ENCODE results near the gene ZNF30.
"Not testable (repeated sequence)": the region's sequence is repeated elsewhere in the genome, so short reads cannot be mapped to it uniquely, and the experiment has no call there.

ZNF30 gene

DNA sequence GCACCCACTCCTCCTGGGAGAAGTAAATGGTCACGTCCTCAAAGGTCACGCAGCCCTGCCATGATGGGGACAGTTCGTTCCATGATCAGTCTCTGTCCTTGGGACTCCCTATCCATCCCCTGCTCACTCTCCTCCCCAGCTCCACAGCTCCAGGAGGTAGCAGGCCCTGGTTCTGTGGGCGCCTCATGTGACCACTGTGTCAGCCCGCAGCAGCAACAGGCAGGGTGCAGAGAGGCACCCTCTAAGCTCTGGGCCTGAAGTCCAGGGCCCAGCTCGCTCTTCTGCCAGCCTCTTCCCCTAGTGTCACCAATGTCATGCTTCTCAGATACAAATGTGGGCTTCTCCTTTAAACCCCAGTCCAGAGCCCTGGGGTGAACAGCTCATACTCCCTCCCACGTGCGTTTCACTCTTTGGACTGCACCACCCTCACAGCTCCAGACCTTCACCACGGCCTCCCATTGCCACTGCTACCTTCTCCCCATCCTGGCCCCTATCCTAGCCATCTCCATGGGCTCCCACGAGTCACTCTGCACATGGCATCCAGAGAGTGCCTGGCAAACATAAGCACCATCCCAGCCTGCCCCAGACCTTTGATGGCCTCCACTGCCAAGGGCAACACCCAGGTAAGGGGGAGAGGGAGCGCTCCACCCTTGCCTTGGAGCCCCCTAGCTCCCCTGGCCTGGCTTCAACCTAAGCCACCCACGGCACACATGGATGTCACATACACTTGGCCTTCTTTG is 34.4 kb downstream of the ZNF30 start:
- DNase-seq = no peak

DNA sequence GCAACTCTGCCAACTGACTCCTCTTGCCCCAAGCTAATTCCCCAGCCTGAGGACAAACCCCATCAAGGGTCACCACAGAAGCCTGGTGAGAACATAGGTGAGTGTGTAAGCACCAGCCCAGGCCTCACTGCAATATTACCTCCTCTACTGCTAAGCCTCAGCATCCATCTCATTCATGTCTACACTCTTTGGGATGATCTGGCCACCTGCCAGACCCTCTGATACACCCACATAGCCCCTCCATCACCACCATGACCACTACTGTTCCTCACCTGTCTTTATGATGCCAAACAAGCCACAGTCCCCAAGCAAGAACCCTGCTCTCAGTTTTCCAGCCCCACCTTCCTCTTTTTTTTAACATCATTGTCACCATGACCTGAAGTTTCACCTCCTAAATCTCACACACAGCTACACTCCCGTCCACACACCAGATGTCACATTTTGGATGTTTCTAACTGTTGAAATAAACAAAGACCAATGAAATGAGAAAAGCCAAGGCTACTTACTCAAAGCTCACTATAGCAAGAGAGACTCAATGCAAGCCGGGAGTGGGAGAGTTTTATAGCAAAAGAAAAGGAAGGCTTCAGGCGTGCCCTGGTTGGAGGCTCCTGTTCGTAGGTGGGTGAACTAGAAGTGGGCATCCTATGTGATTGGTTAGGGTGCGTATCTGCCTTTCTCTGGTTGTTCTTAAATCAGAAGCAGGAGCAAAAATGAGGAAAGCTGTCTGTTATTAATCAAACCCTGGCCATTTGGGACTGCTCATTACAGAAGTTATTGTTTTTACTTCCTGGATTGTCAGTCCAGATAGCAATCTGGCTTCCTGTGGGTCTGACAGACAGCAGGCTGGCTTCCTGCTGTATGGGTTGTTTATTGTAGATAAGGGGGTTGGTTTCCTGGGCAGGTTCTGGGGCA is 35.3 kb downstream of the ZNF30 start:
- no peak for DNase-seq

DNA sequence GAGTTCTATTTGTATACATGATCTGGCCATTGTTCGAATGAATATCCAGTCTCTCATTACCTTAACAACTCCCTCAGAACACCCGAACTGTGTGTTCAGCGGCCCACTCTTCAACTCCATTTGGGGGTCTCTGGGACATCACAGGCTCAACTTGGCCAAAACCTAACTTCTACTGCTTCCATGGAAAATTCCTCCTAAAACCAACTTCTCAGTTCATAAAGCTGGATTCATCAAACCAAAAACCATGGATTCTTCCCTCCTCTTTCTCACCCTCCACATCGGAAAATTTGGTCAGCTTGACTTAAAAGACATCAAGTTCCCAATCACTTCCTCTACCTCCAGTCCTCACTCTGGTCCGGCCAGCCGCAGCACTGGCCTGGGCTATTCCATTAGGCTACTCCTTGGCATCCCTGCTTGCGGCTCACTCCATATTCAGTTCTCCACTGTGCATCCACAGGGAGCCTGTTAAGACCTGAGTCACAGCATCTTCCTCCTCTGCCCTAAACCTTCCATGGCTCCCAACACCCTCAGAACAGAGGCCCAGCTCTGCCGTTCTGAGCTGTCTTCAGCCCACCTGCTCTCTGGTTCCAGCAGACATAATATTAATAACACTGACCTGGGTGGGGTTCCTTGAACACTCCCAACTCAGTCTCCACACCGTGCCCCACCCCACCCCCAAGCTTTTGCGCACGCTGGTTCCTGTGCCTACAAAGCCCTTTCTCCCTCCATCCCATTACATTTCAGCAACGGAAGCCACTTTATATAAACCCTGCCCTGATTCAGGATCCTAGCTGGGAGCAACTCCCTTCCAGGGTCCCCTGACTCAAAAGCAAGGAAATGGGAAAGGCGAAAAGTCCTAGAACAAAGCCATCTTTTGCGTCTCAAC is 36.2 kb downstream of the ZNF30 start:
- no peak for DNase-seq

DNA sequence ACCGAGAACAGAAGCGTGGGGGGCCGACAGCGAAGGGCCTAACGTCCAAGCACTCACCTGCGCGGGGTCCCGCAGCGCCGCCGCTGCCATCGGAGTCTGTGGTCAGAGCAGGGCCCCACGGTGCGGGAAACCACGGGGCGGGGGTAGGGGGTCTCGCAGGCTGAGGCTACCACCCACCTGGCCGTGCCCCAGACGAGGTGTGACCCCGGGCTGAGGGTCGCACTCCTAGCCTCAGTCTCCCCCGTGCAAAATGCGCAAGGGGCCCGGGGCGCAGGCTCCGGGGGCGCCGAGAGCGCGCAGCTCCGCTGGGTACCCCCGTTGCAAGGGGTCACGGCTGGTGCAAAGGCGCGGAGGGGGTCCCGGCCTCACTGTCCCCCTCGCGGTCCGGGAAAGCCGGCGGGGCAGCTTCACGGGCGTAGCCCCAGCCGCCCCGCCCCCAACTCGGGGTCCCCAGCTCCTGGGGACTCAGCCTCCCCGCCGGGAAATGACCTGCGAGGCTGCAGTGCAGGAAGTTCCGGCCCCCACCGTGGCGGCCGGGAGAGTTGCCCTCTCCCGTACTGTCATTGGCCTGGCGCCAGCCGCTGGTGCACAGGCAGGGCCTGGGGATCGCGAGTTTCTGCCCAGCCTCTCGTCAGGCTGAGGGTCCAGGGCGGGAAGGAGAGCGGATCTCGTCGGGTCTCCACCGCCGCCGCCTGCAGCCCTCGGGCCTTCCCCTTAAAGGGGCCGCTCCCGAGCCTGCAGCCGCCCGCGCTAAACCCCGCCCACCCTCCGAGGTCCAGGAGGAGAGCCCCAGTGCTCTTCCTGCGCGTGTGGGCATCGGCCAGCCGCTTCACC is 37.1 kb downstream of the ZNF30 start, which contains the start of gene ZNF792:
ZNF792 (minus strand) TSS at position 657 of the 834 bp plus-strand sequence; CDS start at position 90, 567 bp downstream.
- peak; percentile 72 for DNase-seq

DNA sequence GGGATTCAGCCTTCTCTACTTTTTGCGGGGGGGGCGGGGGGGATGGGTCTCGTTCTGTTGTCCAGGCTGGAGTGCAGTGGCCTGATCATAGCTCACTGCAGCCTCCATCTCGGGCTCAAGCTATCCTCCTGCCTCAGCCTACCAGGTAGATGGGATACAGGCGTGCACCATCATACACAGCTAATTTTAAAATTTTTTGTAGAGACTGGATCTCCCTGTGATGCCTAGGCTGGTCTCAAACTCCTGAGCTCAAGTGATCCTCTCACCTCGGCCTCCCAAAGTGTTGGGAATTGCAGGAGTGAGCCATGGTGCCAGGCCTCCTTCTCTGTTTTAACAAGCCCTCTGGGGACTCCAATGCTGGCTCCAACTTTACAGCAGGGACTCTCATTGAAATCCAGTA is 37.9 kb downstream of the ZNF30 start:
- no peak for DNase-seq

DNA sequence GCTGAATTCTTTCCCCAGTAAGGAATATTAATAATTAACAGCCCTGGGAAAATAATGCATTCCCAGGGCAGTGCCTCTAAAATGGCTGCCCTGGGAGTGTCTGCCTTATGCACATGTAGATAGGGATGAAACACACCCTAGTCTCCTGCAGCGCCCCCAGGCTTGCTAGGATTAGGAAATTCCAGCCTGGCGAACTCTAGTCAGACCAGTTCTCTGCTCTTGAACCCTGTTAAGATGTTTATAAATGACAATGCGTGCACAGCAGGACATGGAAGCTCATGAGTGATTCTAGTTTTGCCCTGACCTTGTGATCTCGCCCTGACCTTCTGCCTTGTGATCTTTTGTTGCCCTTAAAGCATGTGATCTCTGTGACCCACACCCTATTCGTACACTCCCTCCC is 38.8 kb downstream of the ZNF30 start:
- not testable (repeated sequence) for DNase-seq

DNA sequence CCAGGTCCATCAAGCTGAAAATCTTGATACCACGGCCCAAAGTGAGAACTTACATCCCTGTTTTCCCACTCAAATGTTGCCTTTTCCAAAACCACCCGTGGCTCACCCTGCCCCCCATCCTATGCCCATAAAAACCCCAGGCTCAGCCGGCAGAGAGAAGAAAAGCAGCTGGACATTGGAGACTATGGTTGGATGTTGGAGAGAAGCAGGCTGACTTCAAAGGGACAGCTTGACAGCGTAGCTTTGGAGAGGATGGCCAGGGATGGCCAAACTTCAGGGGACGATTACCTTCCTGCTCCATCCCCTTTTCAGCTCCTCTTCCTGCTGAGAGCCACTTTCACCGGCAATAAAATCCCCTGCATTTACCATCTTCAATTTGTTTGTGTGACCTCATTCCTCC is 40.8 kb downstream of the ZNF30 start:
- DNase-seq = no peak

DNA sequence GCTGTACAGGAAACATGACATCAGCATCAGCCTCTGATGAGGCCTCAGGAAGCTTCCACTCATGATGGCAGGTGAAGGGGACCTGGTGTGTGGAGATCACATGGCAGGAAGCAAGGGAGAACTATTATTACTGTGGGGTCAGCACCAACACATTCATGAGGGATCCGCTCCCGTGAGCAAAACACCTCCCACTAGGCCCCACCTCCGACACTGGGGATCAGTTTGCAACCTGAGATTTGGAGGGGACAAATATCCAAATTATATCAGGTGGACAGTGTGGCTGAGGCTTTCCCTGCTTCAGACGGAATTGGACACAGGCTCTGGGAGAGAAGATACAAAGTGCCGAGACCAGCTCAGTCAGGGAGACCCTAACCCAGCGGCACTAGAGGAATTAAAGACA is 43.0 kb downstream of the ZNF30 start:
- no peak for DNase-seq

DNA sequence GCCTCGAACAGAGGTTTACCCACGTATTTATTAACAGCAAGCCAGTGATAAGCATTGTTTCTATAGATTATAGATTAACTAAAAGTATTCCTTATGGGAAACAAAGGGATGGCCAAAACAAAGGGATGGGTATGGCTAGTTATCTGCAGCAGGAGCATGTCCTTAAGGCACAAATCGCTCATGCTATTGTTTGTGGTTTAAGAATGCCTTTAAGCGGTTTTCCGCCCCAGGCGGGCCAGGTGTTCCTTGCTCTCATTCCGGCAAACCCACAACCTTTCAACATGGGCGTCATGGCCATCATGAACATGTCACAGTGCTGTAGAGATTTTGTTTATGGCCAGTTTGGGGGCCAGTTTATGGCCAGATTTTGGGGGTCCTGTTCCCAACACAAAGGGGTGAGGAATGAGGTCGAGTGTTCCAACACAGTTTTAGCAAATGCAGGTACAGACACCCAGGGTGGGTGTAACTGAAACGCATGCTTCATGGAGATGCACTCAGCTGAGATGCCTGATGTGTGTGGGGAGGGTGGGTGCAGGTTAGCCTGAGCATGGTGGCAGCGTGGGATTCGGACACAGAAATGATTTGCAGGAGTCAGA is 43.6 kb downstream of the ZNF30 start:
- not testable (repeated sequence) for DNase-seq

DNA sequence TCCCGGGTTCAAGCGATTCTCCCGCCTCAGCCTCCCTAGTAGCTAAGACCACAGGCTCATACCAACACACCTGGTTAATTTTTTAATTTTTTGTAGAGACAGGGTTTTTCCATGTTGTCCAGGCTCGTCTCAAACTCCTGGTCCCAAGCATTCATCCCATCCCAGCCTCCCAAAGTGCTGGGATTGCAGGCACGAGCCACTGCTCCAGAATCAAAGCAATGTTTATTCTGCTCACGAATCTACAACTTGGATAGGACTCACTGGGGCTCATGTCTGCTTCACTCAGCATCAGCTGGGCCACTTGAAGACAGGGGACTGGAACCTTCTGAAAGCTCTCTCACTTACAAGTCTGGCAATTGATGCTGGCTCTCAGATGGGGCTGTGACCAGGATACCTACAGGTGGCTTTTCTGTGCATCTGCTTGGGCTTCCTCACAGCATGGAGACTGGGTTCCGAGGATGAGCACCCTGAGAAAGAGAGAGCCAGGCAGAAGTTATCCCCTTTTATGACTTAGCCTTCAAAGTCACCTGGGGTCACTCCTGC is 45.5 kb downstream of the ZNF30 start:
- no peak for DNase-seq

DNA sequence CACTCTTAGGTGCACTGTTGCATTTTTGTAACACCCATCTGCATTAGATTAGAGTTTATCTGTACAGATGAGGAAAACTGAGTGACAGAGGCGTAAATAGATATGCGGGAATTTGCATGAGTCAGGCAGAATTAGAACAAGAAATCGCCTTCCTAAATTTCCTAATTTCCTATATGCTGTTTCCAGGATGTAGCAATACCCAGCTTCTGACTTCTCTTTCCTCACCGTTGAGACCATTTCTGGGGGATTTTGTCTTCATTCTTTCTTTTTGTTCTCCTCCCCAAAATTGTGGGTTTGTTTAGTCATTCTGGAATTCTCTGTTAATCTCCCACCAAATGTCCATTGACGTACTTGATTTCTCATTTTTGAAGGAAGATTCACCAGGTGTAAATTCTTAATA is 47.9 kb downstream of the ZNF30 start:
- DNase-seq = no peak

DNA sequence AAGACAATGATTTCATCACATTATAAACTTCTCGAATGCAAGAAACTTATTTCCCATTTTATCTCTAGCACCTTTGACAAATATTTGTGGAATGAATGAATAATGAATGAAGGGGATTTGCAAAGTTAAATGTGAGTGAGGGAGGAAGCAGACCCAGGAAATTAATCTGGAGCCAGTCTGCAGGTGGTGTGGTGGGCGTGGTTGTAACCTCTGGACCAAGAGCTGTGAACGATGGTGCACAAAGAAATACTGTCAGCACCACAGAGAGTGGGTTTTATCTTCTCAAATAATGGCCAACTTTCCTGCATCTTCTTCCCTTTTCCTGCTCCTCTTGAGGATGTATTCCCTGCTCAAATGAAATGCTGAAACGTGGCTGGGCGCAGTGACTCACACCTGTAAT is 48.4 kb downstream of the ZNF30 start:
- DNase-seq = no peak

DNA sequence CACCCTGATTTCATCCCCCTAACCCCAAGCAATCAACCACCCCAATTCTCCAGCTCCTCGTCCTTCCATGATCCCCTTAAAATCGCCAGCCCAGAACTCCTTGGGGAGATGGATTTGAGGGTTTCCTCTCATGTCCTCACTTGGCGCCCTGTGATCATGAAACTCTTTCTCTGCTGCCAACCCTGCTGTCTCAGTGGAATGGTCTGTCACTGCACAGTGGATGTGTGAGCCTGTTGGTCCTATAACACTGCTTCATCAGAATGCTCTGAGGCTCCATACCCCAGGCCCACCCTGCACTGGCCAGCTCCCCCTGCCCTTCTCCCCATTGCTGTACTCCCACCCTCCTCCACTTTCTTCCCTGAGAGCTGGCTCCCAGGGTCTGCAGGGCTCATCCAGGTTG is 49.9 kb downstream of the ZNF30 start:
- DNase-seq = no peak

DNA sequence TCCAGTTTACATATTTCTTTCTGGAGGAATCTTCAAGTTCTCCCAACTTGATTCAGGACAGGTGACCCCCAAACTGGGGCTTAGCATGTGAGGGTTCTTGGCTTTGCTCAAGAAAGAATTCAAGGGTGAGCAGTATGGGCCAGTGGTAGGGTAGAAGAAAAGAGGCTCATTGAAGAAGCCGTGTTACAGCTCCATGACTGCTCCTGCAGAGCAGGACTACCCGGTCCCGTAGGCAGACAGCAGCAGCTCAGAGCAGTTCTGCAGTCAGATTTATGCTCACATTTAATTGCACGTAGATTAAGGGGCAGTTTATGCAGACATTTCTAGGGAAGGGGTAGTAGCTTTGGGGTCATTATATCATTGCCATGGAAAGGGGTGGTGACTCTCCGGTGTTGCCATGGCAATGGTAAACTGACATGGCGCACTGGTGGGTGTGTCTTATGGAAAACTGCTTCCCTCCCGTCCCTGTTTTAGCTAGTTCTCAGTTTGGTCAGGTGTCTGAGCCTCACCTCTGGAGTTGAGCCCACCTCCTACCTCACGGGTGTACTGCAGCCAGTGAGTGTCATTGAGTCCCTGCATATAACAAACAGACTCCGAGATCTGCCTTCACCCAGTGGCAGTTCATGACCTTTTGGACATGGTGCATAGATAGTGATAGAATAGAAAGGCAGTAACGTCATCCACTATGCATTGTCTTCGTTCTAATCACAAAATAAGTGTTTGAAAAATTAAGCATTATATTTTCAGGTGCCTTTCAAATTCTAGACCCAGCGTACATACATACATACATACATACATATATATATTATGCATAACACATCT is 53.3 kb downstream of the ZNF30 start:
- no peak for DNase-seq

DNA sequence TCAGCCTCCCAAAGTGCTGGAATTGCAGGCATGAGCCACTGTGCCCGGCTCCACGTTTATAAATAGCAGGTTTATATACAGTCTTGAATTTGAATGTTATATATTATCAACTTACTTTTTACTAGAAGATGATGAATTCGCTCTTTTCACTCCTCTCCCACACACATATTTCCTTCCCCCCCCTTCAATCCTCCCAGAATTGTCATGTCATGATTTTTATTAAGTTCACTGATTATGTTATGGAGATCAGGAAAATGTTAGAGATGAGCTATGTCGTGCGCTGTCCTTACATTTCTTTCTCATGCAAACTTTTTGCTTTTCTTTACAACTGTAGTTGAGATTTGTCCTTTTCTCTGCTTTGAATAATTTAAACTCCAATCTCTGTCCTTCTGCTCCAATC is 55.6 kb downstream of the ZNF30 start:
- DNase-seq = no peak

DNA sequence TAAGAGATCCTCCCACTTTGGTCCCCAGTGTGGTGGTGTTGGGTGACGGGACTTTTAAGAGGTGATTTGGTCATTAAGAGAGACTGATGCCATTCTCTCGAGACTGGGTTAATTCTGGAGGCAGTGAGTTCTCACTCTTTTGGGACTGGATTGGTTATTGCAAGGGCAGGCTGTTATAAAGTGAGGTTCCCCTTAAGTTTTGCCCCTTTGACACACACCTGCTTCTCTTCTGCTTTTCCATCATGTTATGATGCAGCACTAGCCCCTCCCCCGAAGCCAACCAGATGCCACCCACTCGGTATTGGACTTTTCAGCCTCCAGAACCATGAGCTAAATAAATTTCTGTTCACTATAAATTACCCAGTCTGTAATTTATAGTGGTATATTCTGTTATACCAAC is 57.1 kb downstream of the ZNF30 start:
- no peak for DNase-seq

DNA sequence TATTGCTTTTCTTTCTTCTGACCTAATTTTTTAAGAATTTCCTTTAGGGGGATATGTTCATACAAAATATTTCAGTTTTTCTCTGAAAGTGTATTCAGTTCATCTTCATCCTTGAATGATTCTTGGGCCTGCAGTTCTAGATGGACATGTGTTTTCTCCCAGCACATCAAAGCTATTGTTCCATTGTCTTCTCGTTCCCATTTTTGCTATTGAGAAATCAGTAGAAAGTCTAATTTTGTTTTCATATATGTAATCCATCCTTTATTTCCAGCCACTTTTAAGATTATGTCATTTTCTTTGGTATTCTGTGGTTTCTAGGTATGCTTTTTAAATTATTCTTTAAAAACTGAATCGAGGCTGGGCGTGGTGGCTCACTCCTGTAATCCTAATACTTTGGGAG is 57.6 kb downstream of the ZNF30 start:
- no peak for DNase-seq

DNA sequence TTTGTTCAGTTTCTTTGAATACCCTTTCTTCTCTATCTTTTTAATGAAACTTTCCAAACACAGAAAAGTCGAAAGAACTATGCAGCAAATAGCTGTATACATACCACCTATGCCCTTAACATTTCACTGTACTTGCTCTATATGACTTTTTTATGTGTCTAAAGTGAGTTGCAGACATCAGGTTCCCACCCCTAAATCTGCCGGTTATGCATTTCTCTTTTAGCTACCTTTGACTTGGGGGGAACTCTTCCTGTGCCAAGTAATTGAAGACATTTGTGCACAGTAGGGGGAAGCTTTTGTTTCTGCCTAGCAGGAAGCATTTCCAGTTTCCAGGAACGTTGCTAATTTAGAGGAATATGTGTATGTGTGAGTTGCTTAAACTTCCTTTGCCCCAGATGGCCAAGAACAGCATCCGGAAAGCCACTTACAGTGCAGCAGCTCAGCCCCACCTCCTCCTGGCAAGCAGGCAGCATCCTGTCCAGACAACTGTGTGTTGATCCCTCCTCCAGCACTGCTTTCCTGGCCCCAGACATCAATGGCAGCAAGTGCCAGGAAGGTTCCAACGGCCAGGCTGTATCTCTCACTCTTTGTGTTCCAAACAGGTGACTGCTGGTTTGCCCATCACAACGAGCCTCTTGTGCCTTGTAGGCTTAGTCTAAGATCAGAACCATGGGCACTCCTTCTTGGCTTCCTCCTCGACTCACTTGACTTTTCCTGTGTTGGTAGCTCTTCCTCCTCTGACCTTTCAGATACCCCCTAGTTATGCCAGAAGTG is 58.7 kb downstream of the ZNF30 start:
- peak; percentile 51 for DNase-seq

DNA sequence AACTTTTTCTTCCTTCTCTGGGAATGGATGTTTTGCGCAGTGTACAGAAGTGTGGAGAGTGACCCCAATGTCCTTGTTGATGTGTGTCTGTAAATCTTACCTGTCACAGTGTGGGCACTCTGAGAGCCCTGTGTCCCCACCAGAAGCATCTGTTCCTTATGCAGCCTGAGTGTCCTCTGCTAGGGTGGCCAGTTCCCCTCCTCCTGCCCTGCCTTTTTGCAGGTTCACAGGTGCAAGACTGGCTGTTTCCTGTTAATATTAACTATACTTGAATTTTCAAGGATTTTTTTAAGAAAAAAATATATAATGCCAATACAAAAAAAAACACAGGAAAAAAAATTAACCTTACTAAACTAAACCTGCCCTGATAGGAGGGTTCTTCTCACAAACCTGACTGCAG is 61.4 kb downstream of the ZNF30 start:
- DNase-seq = no peak

DNA sequence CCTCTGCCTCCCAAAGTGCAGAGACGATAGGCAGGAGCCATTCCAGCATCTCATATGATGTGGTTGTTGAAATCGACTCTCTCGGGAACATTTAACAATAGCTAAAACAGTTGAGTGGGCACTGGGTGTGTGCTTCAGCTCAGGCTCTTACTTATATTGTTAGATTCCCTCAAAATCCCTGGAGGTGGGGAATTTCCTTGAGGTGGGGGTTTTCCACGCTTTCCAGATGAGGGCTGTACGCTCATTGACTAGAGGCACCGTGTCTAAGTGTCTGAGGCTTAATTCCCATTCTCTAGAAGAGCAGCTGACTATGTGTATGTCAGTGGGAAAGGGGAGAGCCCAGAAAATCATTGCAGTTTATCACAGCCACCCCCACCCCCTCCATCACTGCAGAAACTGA is 62.6 kb downstream of the ZNF30 start:
- DNase-seq = no peak

All from NCI-H82 (cell line).